ENCODE data around the gene WDFY3.

GRCh38 chr4:84672177-84672576 lies 294.3 kb downstream of the WDFY3 start:
- TF ChIP-seq NFIC (IDR thresholded peaks at IDR 0.05) = no peak
- no peak for TF ChIP-seq NKRF (IDR thresholded peaks at IDR 0.05; ENCODE audit: borderline replicate concordance)
- TF ChIP-seq, protein P1, sequence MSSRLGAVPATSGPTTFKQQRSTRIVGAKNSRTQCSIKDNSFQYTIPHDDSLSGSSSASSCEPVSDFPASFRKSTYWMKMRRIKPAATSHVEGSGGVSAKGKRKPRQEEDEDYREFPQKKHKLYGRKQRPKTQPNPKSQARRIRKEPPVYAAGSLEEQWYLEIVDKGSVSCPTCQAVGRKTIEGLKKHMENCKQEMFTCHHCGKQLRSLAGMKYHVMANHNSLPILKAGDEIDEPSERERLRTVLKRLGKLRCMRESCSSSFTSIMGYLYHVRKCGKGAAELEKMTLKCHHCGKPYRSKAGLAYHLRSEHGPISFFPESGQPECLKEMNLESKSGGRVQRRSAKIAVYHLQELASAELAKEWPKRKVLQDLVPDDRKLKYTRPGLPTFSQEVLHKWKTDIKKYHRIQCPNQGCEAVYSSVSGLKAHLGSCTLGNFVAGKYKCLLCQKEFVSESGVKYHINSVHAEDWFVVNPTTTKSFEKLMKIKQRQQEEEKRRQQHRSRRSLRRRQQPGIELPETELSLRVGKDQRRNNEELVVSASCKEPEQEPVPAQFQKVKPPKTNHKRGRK (tag; IDR thresholded peaks at IDR 0.05) = no peak
- TF ChIP-seq, protein P2, sequence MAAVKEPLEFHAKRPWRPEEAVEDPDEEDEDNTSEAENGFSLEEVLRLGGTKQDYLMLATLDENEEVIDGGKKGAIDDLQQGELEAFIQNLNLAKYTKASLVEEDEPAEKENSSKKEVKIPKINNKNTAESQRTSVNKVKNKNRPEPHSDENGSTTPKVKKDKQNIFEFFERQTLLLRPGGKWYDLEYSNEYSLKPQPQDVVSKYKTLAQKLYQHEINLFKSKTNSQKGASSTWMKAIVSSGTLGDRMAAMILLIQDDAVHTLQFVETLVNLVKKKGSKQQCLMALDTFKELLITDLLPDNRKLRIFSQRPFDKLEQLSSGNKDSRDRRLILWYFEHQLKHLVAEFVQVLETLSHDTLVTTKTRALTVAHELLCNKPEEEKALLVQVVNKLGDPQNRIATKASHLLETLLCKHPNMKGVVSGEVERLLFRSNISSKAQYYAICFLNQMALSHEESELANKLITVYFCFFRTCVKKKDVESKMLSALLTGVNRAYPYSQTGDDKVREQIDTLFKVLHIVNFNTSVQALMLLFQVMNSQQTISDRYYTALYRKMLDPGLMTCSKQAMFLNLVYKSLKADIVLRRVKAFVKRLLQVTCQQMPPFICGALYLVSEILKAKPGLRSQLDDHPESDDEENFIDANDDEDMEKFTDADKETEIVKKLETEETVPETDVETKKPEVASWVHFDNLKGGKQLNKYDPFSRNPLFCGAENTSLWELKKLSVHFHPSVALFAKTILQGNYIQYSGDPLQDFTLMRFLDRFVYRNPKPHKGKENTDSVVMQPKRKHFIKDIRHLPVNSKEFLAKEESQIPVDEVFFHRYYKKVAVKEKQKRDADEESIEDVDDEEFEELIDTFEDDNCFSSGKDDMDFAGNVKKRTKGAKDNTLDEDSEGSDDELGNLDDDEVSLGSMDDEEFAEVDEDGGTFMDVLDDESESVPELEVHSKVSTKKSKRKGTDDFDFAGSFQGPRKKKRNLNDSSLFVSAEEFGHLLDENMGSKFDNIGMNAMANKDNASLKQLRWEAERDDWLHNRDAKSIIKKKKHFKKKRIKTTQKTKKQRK (IDR thresholded peaks at IDR 0.05; ENCODE audit: borderline replicate concordance, low read depth, low read length) = no peak
- TF ChIP-seq NR2F6 (CRISPR knock-in tag; IDR thresholded peaks at IDR 0.05) = no peak
- TF ChIP-seq, protein P3, sequence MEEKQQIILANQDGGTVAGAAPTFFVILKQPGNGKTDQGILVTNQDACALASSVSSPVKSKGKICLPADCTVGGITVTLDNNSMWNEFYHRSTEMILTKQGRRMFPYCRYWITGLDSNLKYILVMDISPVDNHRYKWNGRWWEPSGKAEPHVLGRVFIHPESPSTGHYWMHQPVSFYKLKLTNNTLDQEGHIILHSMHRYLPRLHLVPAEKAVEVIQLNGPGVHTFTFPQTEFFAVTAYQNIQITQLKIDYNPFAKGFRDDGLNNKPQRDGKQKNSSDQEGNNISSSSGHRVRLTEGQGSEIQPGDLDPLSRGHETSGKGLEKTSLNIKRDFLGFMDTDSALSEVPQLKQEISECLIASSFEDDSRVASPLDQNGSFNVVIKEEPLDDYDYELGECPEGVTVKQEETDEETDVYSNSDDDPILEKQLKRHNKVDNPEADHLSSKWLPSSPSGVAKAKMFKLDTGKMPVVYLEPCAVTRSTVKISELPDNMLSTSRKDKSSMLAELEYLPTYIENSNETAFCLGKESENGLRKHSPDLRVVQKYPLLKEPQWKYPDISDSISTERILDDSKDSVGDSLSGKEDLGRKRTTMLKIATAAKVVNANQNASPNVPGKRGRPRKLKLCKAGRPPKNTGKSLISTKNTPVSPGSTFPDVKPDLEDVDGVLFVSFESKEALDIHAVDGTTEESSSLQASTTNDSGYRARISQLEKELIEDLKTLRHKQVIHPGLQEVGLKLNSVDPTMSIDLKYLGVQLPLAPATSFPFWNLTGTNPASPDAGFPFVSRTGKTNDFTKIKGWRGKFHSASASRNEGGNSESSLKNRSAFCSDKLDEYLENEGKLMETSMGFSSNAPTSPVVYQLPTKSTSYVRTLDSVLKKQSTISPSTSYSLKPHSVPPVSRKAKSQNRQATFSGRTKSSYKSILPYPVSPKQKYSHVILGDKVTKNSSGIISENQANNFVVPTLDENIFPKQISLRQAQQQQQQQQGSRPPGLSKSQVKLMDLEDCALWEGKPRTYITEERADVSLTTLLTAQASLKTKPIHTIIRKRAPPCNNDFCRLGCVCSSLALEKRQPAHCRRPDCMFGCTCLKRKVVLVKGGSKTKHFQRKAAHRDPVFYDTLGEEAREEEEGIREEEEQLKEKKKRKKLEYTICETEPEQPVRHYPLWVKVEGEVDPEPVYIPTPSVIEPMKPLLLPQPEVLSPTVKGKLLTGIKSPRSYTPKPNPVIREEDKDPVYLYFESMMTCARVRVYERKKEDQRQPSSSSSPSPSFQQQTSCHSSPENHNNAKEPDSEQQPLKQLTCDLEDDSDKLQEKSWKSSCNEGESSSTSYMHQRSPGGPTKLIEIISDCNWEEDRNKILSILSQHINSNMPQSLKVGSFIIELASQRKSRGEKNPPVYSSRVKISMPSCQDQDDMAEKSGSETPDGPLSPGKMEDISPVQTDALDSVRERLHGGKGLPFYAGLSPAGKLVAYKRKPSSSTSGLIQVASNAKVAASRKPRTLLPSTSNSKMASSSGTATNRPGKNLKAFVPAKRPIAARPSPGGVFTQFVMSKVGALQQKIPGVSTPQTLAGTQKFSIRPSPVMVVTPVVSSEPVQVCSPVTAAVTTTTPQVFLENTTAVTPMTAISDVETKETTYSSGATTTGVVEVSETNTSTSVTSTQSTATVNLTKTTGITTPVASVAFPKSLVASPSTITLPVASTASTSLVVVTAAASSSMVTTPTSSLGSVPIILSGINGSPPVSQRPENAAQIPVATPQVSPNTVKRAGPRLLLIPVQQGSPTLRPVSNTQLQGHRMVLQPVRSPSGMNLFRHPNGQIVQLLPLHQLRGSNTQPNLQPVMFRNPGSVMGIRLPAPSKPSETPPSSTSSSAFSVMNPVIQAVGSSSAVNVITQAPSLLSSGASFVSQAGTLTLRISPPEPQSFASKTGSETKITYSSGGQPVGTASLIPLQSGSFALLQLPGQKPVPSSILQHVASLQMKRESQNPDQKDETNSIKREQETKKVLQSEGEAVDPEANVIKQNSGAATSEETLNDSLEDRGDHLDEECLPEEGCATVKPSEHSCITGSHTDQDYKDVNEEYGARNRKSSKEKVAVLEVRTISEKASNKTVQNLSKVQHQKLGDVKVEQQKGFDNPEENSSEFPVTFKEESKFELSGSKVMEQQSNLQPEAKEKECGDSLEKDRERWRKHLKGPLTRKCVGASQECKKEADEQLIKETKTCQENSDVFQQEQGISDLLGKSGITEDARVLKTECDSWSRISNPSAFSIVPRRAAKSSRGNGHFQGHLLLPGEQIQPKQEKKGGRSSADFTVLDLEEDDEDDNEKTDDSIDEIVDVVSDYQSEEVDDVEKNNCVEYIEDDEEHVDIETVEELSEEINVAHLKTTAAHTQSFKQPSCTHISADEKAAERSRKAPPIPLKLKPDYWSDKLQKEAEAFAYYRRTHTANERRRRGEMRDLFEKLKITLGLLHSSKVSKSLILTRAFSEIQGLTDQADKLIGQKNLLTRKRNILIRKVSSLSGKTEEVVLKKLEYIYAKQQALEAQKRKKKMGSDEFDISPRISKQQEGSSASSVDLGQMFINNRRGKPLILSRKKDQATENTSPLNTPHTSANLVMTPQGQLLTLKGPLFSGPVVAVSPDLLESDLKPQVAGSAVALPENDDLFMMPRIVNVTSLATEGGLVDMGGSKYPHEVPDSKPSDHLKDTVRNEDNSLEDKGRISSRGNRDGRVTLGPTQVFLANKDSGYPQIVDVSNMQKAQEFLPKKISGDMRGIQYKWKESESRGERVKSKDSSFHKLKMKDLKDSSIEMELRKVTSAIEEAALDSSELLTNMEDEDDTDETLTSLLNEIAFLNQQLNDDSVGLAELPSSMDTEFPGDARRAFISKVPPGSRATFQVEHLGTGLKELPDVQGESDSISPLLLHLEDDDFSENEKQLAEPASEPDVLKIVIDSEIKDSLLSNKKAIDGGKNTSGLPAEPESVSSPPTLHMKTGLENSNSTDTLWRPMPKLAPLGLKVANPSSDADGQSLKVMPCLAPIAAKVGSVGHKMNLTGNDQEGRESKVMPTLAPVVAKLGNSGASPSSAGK (IDR thresholded peaks at IDR 0.05) = no peak
- TF ChIP-seq L3MBTL2 (IDR thresholded peaks at IDR 0.05) = no peak
- no peak for TF ChIP-seq SP2 (IDR thresholded peaks at IDR 0.05; ENCODE audit: extremely low read depth, low read depth, low read length, poor library complexity, severe bottlenecking)
- no peak for TF ChIP-seq ZNF239 (CRISPR knock-in tag; IDR thresholded peaks at IDR 0.05)
- TF ChIP-seq POLR2AphosphoS2 (IDR thresholded peaks at IDR 0.05; ENCODE audit: low read length) = no peak
